ENCODE data around the gene UBL7.
A peak's percentile ranks its signal among the peaks of the same experiment; 100 is the strongest.

Gene UBL7

GRCh38 chr15:74451861-74452835 is 8.8 kb downstream of the UBL7 start:
- no peak overlapping the region for H3K27ac Mint-ChIP-seq
- H3K4me3 Mint-ChIP-seq: no peak overlapping the region
- H3K9me3 Mint-ChIP-seq: no peaks in the 10 kb centered on the region
- no peaks in the 10 kb centered on the region for H3K27me3 Mint-ChIP-seq
- H3K4me1 Mint-ChIP-seq (ENCODE audit: low read depth): peaks cover 30% of the 10 kb centered on the region
- peaks cover 78% of the 10 kb centered on the region for H3K36me3 Mint-ChIP-seq (ENCODE audit: low read depth)

- Mint-ChIP-seq H3K4me3 (no peak overlapping the region), H3K27me3 (no peaks in the 10 kb centered on the region), H3K36me3 (ENCODE audit: low read depth) (peaks cover 83% of the 10 kb centered on the region), H3K27ac (no peak overlapping the region), H3K9me3 (no peaks in the 10 kb centered on the region), H3K4me1 (ENCODE audit: low read depth) (peaks cover 28% of the 10 kb centered on the region)
Observed at GRCh38 chr15:74451322-74451721, 9.6 kb downstream of the UBL7 start.

- Mint-ChIP-seq H3K9me3 (no peaks in the 10 kb centered on the region), H3K27ac (no peak overlapping the region), H3K4me1 (ENCODE audit: low read depth) (peaks cover 17% of the 10 kb centered on the region)
Observed at GRCh38 chr15:74449643-74450205, 11.2 kb downstream of the UBL7 start.

GRCh38 chr15:74449095-74449494 is 11.9 kb downstream of the UBL7 start:
- Mint-ChIP-seq H3K9me3 (no peaks in the 10 kb centered on the region), H3K27ac (no peak overlapping the region), H3K4me1 (ENCODE audit: low read depth) (peaks cover 11% of the 10 kb centered on the region), H3K27me3 (no peaks in the 10 kb centered on the region), H3K36me3 (ENCODE audit: low read depth) (peaks cover 82% of the 10 kb centered on the region), H3K4me3 (no peak overlapping the region)

More at GRCh38 chr15:74449643-74450205, 11.2 kb downstream of the UBL7 start:
- H3K27me3 Mint-ChIP-seq: no peaks in the 10 kb centered on the region
- H3K4me3 Mint-ChIP-seq: no peak overlapping the region
- peaks cover 82% of the 10 kb centered on the region for H3K36me3 Mint-ChIP-seq (ENCODE audit: low read depth)

GRCh38 chr15:74445816-74446763 is 14.9 kb downstream of the UBL7 start:
- H3K4me3 Mint-ChIP-seq: no peak overlapping the region
- H3K4me1 Mint-ChIP-seq (ENCODE audit: low read depth): no peaks in the 10 kb centered on the region
- no peaks in the 10 kb centered on the region for H3K27me3 Mint-ChIP-seq
- no peak overlapping the region for H3K27ac Mint-ChIP-seq
- H3K9me3 Mint-ChIP-seq: no peaks in the 10 kb centered on the region
- H3K36me3 Mint-ChIP-seq (ENCODE audit: low read depth): peaks cover 60% of the 10 kb centered on the region

GRCh38 chr15:74444106-74445062 is 16.6 kb downstream of the UBL7 start:
- peaks cover 43% of the 10 kb centered on the region for H3K36me3 Mint-ChIP-seq (ENCODE audit: low read depth)

GRCh38 chr15:74443100-74443909 is 17.7 kb downstream of the UBL7 start:
- Mint-ChIP-seq H3K4me1 (ENCODE audit: low read depth) (peaks cover 8% of the 10 kb centered on the region), H3K36me3 (ENCODE audit: low read depth) (peaks cover 34% of the 10 kb centered on the region), H3K27me3 (no peaks in the 10 kb centered on the region), H3K27ac (no peak overlapping the region), H3K9me3 (no peaks in the 10 kb centered on the region), H3K4me3 (no peak overlapping the region)

More at GRCh38 chr15:74444106-74445062, 16.6 kb downstream of the UBL7 start:
- Mint-ChIP-seq H3K4me1 (ENCODE audit: low read depth) (no peaks in the 10 kb centered on the region), H3K9me3 (no peaks in the 10 kb centered on the region), H3K27me3 (no peaks in the 10 kb centered on the region), H3K4me3 (no peak overlapping the region), H3K27ac (no peak overlapping the region)

- peaks cover 27% of the 10 kb centered on the region for H3K36me3 Mint-ChIP-seq (ENCODE audit: low read depth)
Observed at GRCh38 chr15:74442604-74443003, 18.4 kb downstream of the UBL7 start.

GRCh38 chr15:74442063-74442462 is 18.9 kb downstream of the UBL7 start:
- Mint-ChIP-seq H3K36me3 (ENCODE audit: low read depth) (peaks cover 26% of the 10 kb centered on the region), H3K4me3 (no peak overlapping the region), H3K27me3 (no peaks in the 10 kb centered on the region), H3K27ac (peak overlapping the region; percentile 2), H3K4me1 (ENCODE audit: low read depth) (peaks cover 17% of the 10 kb centered on the region), H3K9me3 (no peaks in the 10 kb centered on the region)

More at GRCh38 chr15:74442604-74443003, 18.4 kb downstream of the UBL7 start:
- Mint-ChIP-seq H3K4me1 (ENCODE audit: low read depth) (peaks cover 15% of the 10 kb centered on the region), H3K9me3 (no peaks in the 10 kb centered on the region), H3K27me3 (no peaks in the 10 kb centered on the region), H3K27ac (no peak overlapping the region), H3K4me3 (no peak overlapping the region)

- no peaks in the 10 kb centered on the region for H3K9me3 Mint-ChIP-seq
- H3K4me1 Mint-ChIP-seq (ENCODE audit: low read depth): peaks cover 24% of the 10 kb centered on the region
- H3K27ac Mint-ChIP-seq: no peak overlapping the region
- peaks cover 20% of the 10 kb centered on the region for H3K36me3 Mint-ChIP-seq (ENCODE audit: low read depth)
- no peak overlapping the region for H3K4me3 Mint-ChIP-seq
- H3K27me3 Mint-ChIP-seq: no peaks in the 10 kb centered on the region
Observed at GRCh38 chr15:74441248-74441941, 19.6 kb downstream of the UBL7 start.

GRCh38 chr15:74438721-74439316 is 22.1 kb downstream of the UBL7 start:
- peak overlapping the region; percentile 78 for H3K27ac Mint-ChIP-seq
- no peaks in the 10 kb centered on the region for H3K36me3 Mint-ChIP-seq (ENCODE audit: low read depth)
- no peaks in the 10 kb centered on the region for H3K27me3 Mint-ChIP-seq
- H3K4me3 Mint-ChIP-seq: no peak overlapping the region
- peaks cover 49% of the 10 kb centered on the region for H3K4me1 Mint-ChIP-seq (ENCODE audit: low read depth)
- H3K9me3 Mint-ChIP-seq: no peaks in the 10 kb centered on the region

- no peaks in the 10 kb centered on the region for H3K9me3 Mint-ChIP-seq
- H3K36me3 Mint-ChIP-seq (ENCODE audit: low read depth): no peaks in the 10 kb centered on the region
- peak overlapping the region; percentile 78 for H3K27ac Mint-ChIP-seq
- H3K4me1 Mint-ChIP-seq (ENCODE audit: low read depth): peaks cover 49% of the 10 kb centered on the region
- H3K4me3 Mint-ChIP-seq: no peak overlapping the region
- H3K27me3 Mint-ChIP-seq: no peaks in the 10 kb centered on the region
Observed at GRCh38 chr15:74438206-74438605, 22.8 kb downstream of the UBL7 start.

Data from stimulated activated naive CD8-positive, alpha-beta T cell treated with anti-CD3 and anti-CD28 coated beads, Interleukin-15, Interleukin-2, amounts not matched to agents 100 ng/mL and 50 ng/mL, for 24 hours (primary cell).